H9 (cell line): ENCODE results near the gene ARMH1. TPM values are rescaled to one million over a fixed set of nuclear protein-coding genes. Genes with fewer than 3 reads are reported as not detected.
A peak's percentile ranks its signal among the peaks of the same experiment; 100 is the strongest.

Experiments used
- DNase-seq: peaks from one replicate; pipeline ENCODE4 v3.0.0-alpha.2; 2017
- H2AFZ ChIP-seq: one replicate; pipeline ENCODE4 v1.6.1; 2013; ENCODE audit warnings: mild to moderate bottlenecking, low read length, control low read depth, moderate library complexity
- H2AK5ac ChIP-seq: 2 replicates; pipeline ENCODE4 v1.6.1; 2013; ENCODE audit warnings: low read length, control low read depth, mixed read lengths; ENCODE audit not compliant: insufficient read length
- H2BK120ac ChIP-seq: one replicate; pipeline ENCODE4 v1.6.1; 2013; ENCODE audit warnings: low read depth, mild to moderate bottlenecking, low read length, control low read depth, inconsistent platforms; ENCODE audit not compliant: poor library complexity, severe bottlenecking
- H2BK12ac ChIP-seq: 2 replicates; pipeline ENCODE4 v1.6.1; 2013; ENCODE audit warnings: low read length, control low read depth, mixed read lengths, low read depth; ENCODE audit not compliant: insufficient read length
- H2BK15ac ChIP-seq: 2 replicates; pipeline ENCODE4 v1.6.1; 2013; ENCODE audit warnings: low read depth, low read length, control low read depth
- H2BK20ac ChIP-seq: one replicate; pipeline ENCODE4 v1.6.1; 2013; ENCODE audit warnings: low read depth, mild to moderate bottlenecking, low read length, control low read depth, inconsistent platforms; ENCODE audit not compliant: poor library complexity, severe bottlenecking
- H2BK5ac ChIP-seq: 2 replicates; pipeline ENCODE4 v1.6.1; 2013; ENCODE audit warnings: low read length, control low read depth, mixed read lengths; ENCODE audit not compliant: insufficient read length
- H3K14ac ChIP-seq: 2 replicates; pipeline ENCODE4 v1.6.1; 2013; ENCODE audit warnings: low read length, control low read depth; ENCODE audit not compliant: insufficient read depth
- H3K18ac ChIP-seq: 2 replicates; pipeline ENCODE4 v1.6.1; 2013; ENCODE audit warnings: low read depth, mild to moderate bottlenecking, mixed read lengths, low read length, control low read depth; ENCODE audit not compliant: insufficient read length
- H3K23ac ChIP-seq: 2 replicates; pipeline ENCODE4 v1.6.1; 2013; ENCODE audit warnings: low read length, control low read depth, mixed read lengths, low read depth; ENCODE audit not compliant: insufficient read length
- H3K23me2 ChIP-seq: 2 replicates; pipeline ENCODE4 v1.6.1; 2013; ENCODE audit warnings: low read depth, mild to moderate bottlenecking, mixed read lengths, low read length, control low read depth; ENCODE audit not compliant: insufficient read length, poor library complexity, severe bottlenecking
- H3K27ac ChIP-seq: 2 replicates; pipeline ENCODE4 v1.5.1; 2013; ENCODE audit warnings: low read length, control low read depth, mixed read lengths, low read depth; ENCODE audit not compliant: insufficient read length
- H3K27me3 ChIP-seq: 2 replicates; pipeline ENCODE4 v1.6.1; 2013; ENCODE audit warnings: low read length, control low read depth, inconsistent platforms; ENCODE audit not compliant: insufficient read depth
- H3K4ac ChIP-seq: 2 replicates; pipeline ENCODE4 v1.6.1; 2013; ENCODE audit warnings: low read depth, mild to moderate bottlenecking, control low read depth, inconsistent platforms, low read length, moderate library complexity
- H3K4me1 ChIP-seq: 2 replicates; pipeline ENCODE4 v1.6.1; 2013; ENCODE audit warnings: low read length, control low read depth, inconsistent platforms; ENCODE audit not compliant: insufficient read depth
- H3K4me2 ChIP-seq: 2 replicates; pipeline ENCODE4 v1.6.1; 2013; ENCODE audit warnings: low read length, control low read depth, mixed read lengths; ENCODE audit not compliant: insufficient read length, insufficient read depth
- H3K56ac ChIP-seq: 2 replicates; pipeline ENCODE4 v1.6.1; 2013; ENCODE audit warnings: low read depth, mild to moderate bottlenecking, mixed read lengths, low read length, control low read depth; ENCODE audit not compliant: insufficient read length
- H3K79me1 ChIP-seq: 2 replicates; pipeline ENCODE4 v1.6.1; 2013; ENCODE audit warnings: low read depth, mild to moderate bottlenecking, moderate library complexity, low read length, control low read depth, inconsistent platforms; ENCODE audit not compliant: insufficient read depth, poor library complexity, severe bottlenecking
- H3K79me2 ChIP-seq: 2 replicates; pipeline ENCODE4 v1.6.1; 2013; ENCODE audit warnings: low read length, control low read depth, inconsistent platforms; ENCODE audit not compliant: insufficient read depth
- H3K9ac ChIP-seq: 2 replicates; pipeline ENCODE4 v1.6.1; 2013; ENCODE audit warnings: low read length, control low read depth, mixed read lengths; ENCODE audit not compliant: insufficient read length; ENCODE audit errors: extremely low read depth
- H3K9me3 ChIP-seq: one replicate; pipeline ENCODE4 v1.6.1; 2013; ENCODE audit warnings: low read depth, low read length, inconsistent platforms; ENCODE audit not compliant: control insufficient read depth
- H3T11ph ChIP-seq: one replicate; pipeline ENCODE4 v1.6.1; 2013; ENCODE audit warnings: mild to moderate bottlenecking, low read length, control low read depth, inconsistent platforms
- H4K20me1 ChIP-seq: one replicate; pipeline ENCODE4 v1.6.1; 2013; ENCODE audit not compliant: control insufficient read depth, insufficient read length, insufficient read depth
- H4K5ac ChIP-seq: 2 replicates; pipeline ENCODE4 v1.6.1; 2013; ENCODE audit warnings: low read depth, mild to moderate bottlenecking, mixed read lengths, low read length, control low read depth; ENCODE audit not compliant: insufficient read length
- H4K8ac ChIP-seq: replicated peaks from 2 replicates; pipeline ENCODE4 v1.6.1; 2013; ENCODE audit warnings: low read length, control low read depth, mixed read lengths, low read depth; ENCODE audit not compliant: insufficient read length
- H4K91ac ChIP-seq: 2 replicates; pipeline ENCODE4 v1.6.1; 2013; ENCODE audit warnings: low read depth, mild to moderate bottlenecking, moderate library complexity, mixed read lengths, low read length, control low read depth; ENCODE audit not compliant: insufficient read length
- H3K27ac Mint-ChIP-seq, 3 experiments: 2 replicates in 2 of 3; 3 replicates in 1 of 3; pipeline ENCODE4 v1.8.0; 2020 to 2021; ENCODE audit warnings: mixed read lengths in 3 of 3, mild to moderate bottlenecking in 1 of 3, moderate library complexity in 1 of 3
- H3K27me3 Mint-ChIP-seq: 2 replicates; pipeline ENCODE4 v1.8.0; 2021; ENCODE audit warnings: low read depth, mild to moderate bottlenecking, moderate library complexity, mixed read lengths
- H3K36me3 Mint-ChIP-seq, 3 experiments: 2 replicates in 2 of 3; 3 replicates in 1 of 3; pipeline ENCODE4 v1.8.0; 2020 to 2021; ENCODE audit warnings: low read depth in 3 of 3, mixed read lengths in 3 of 3; ENCODE audit not compliant: insufficient read depth in 1 of 3
- H3K4me1 Mint-ChIP-seq, 2 experiments: 2 replicates each; pipeline ENCODE4 v1.8.0; 2020; ENCODE audit warnings: mixed read lengths in 2 of 2
- H3K4me3 Mint-ChIP-seq, 2 experiments: 2 replicates in 1 of 2; 3 replicates in 1 of 2; pipeline ENCODE4 v1.8.0; 2020 to 2021; ENCODE audit warnings: mild to moderate bottlenecking in 2 of 2, mixed read lengths in 2 of 2, moderate library complexity in 1 of 2
- H3K9me3 Mint-ChIP-seq, 2 experiments: 2 replicates in 1 of 2; 3 replicates in 1 of 2; pipeline ENCODE4 v1.8.0; 2020; ENCODE audit warnings: mild to moderate bottlenecking in 2 of 2, mixed read lengths in 2 of 2, moderate library complexity in 1 of 2
- WGBS: extraction: QIAGEN DNeasy Blood & Tissue Kit; methylation state at CpG from one replicate; pipeline ENCODE4 v1.1.7; 2013; ENCODE audit warnings: missing lambda C conversion rate, low lambda C conversion rate, mixed read lengths; ENCODE audit not compliant: insufficient read length; ENCODE audit errors: extremely low coverage; 5-methylcytosine and 5-hydroxymethylcytosine counted together
- total RNA-seq: library from RNA; stranded (reverse); gene quantifications from 2 replicates; pipeline ENCODE4 v1.2.1, GENCODE V29; 2021
- TF ChIP-seq, protein P1 (sequence below): fragments of 200-600 bp; sonication (generic); conservative IDR thresholded peaks from 3 replicates; pipeline ENCODE4 v1.8.0; 2021; ENCODE audit warnings: antibody characterized with exemption, mild to moderate bottlenecking

ARMH1 gene
- total RNA-seq, 1 experiment from 2014 or later, result 1.0 TPM

DNA sequence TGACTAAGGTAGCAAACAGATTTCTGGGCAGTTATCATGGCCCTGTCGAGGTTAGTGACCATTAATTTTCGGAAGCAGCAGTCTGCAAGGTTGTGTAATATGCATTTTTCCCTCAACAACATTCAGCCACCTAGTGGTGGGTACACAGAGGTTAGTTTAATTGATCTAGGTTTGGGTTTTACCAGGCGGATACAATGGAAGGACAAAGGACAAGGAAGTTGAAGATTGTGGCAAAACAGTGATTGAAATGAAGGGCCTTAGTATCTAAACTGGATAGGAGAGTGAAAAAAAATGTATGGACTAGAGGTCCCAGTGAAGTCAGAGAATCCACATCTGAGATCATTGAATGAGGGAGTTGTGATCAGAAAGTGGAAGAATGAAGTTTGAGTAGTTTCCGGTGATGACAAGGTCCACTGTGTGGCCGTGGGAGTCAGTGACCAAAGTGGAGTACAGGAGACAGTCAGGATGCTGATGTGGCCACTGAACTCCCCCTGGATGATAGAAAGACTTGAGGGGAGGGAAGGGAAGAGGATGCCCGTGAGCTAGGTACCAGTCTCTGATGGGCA, 2.8 kb downstream of the ARMH1 start:
- H4K91ac ChIP-seq, result no peak overlapping the region
- H3T11ph ChIP-seq, result no peak overlapping the region
- no peak overlapping the region for H3K4me3 Mint-ChIP-seq
- no peak overlapping the region for H3K9ac ChIP-seq
- H4K20me1 ChIP-seq, result no peaks in the 10 kb centered on the region
- H3K4me1 ChIP-seq, result peaks cover 15% of the 10 kb centered on the region
- no peaks in the 10 kb centered on the region for H3K9me3 ChIP-seq
- no CpG with 5 or more reads among the region's 6 CpGs for WGBS
- peaks cover 24 to 25% of the 10 kb centered on the region in 2 experiments for H3K4me1 Mint-ChIP-seq
- H2BK20ac ChIP-seq, result no peak overlapping the region
- H2BK5ac ChIP-seq, result no peak overlapping the region
- H3K36me3 Mint-ChIP-seq, result peaks cover 0 to 5% (median 0%) of the 10 kb centered on the region in 3 experiments; a peak in 3 of 7 replicates
- H2AK5ac ChIP-seq, result no peak overlapping the region
- H3K18ac ChIP-seq, result no peak overlapping the region
- no peaks in the 10 kb centered on the region for H3K79me2 ChIP-seq
- H3K27me3 Mint-ChIP-seq, result no peaks in the 10 kb centered on the region; the same call in 1 of the 2 replicates
- H3K4ac ChIP-seq, result no peak overlapping the region
- H3K27ac Mint-ChIP-seq, result no peak overlapping the region
- TF ChIP-seq, protein P1, sequence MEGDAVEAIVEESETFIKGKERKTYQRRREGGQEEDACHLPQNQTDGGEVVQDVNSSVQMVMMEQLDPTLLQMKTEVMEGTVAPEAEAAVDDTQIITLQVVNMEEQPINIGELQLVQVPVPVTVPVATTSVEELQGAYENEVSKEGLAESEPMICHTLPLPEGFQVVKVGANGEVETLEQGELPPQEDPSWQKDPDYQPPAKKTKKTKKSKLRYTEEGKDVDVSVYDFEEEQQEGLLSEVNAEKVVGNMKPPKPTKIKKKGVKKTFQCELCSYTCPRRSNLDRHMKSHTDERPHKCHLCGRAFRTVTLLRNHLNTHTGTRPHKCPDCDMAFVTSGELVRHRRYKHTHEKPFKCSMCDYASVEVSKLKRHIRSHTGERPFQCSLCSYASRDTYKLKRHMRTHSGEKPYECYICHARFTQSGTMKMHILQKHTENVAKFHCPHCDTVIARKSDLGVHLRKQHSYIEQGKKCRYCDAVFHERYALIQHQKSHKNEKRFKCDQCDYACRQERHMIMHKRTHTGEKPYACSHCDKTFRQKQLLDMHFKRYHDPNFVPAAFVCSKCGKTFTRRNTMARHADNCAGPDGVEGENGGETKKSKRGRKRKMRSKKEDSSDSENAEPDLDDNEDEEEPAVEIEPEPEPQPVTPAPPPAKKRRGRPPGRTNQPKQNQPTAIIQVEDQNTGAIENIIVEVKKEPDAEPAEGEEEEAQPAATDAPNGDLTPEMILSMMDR, result peak; percentile 73
- no peaks in the 10 kb centered on the region for H3K27me3 ChIP-seq
- H3K79me1 ChIP-seq, result no peaks in the 10 kb centered on the region
- H4K5ac ChIP-seq, result peak overlapping the region; percentile 34
- no peak overlapping the region for H4K8ac ChIP-seq
- no peak overlapping the region for H3K23ac ChIP-seq
- no peak overlapping the region for H3K27ac ChIP-seq
- no peak overlapping the region for H2BK15ac ChIP-seq
- H2BK120ac ChIP-seq, result no peak overlapping the region
- no peak overlapping the region for H3K4me2 ChIP-seq
- no peak overlapping the region for H3K14ac ChIP-seq
- peak overlapping the region; percentile 19 for H2BK12ac ChIP-seq
- DNase-seq, result no peak
- H3K9me3 Mint-ChIP-seq, result no peaks in the 10 kb centered on the region; a peak in 1 of 5 replicates
- H3K56ac ChIP-seq, result no peak overlapping the region
- H3K23me2 ChIP-seq, result no peaks in the 10 kb centered on the region
- no peak overlapping the region for H2AFZ ChIP-seq
